GM12878 (cell line): Measurements from ENCODE around the gene SHH. TPM values are rescaled to one million over a fixed set of nuclear protein-coding genes. Genes with fewer than 3 reads are reported as not detected.

Experiments
- ATAC-seq: fragments of 200-7000 bp; cut with Tn5 transposase; 3 replicates; pipeline ENCODE4 v1.9.1; 2020; ENCODE audit warnings: mild to moderate bottlenecking, moderate library complexity
- BruUV-seq: library from RNA; stranded (reverse); fragments of 400-500 nt; replicated peaks from 2 replicates; lab custom pipeline; 2021; lab: Mats Ljungman, UMichigan
- CTCF ChIA-PET: fragments of 300-600 bp; sonication (Branson Sonifier 250); formaldehyde crosslinking; extraction: SDS; loops from one replicate; lab custom pipeline; 2021; ENCODE audit warnings: inconsistent platforms; lab: Yijun Ruan, JAX
- POLR2A ChIA-PET: fragments of 350-600 bp; formaldehyde crosslinking; extraction: SDS; loops from one replicate; lab custom pipeline; 2021; ENCODE audit warnings: inconsistent platforms; lab: Charles Lee
- RAD21 ChIA-PET: fragments of 300-600 bp; sonication (Branson Sonifier 250); formaldehyde crosslinking; loops from one replicate; lab custom pipeline; 2023; ENCODE audit warnings: antibody characterized with exemption; ENCODE audit not compliant: unreplicated experiment; lab: Charles Lee
- SMC1A ChIA-PET: fragments of 300-600 bp; sonication (Branson Sonifier 250); formaldehyde crosslinking; loops from one replicate; lab custom pipeline; 2023; ENCODE audit not compliant: unreplicated experiment, uncharacterized antibody; lab: Charles Lee
- DNase-seq: peaks from one replicate; pipeline ENCODE4 v3.0.0-alpha.2; 2011; ENCODE audit warnings: low read depth, low spot score
- FAIRE-seq: peaks from 3 replicates; lab custom pipeline; 2011; peaks lifted over from hg19 to GRCh38; lab: Jason Lieb, UNC
- H2AFZ ChIP-seq: 2 replicates; pipeline ENCODE4 v1.6.0; 2011; ENCODE audit warnings: low read depth, low read length, control low read depth; ENCODE audit not compliant: control insufficient read depth
- H3K27ac ChIP-seq: 2 replicates; pipeline ENCODE4 v1.5.1; 2011; ENCODE audit warnings: control low read depth; ENCODE audit not compliant: control insufficient read depth, insufficient read depth
- H3K27me3 ChIP-seq, 2 experiments: replicated peaks in 1 of 2; 2 replicates each; pipeline versions ENCODE4 v1.6.0 to v1.6.1; 2011; ENCODE audit warnings: low read length in 1 of 2; ENCODE audit not compliant: control insufficient read depth in 2 of 2, insufficient read depth in 2 of 2
- H3K36me3 ChIP-seq, 2 experiments: 2 replicates each; pipeline ENCODE4 v1.5.1; 2011; ENCODE audit warnings: low read length in 1 of 2; ENCODE audit not compliant: control insufficient read depth in 2 of 2, insufficient read depth in 2 of 2
- H3K4me1 ChIP-seq: 2 replicates; pipeline ENCODE4 v1.6.1; 2011; ENCODE audit warnings: mild to moderate bottlenecking, low read length, moderate library complexity, mixed read lengths; ENCODE audit not compliant: control insufficient read depth, insufficient read depth
- H3K4me2 ChIP-seq: 2 replicates; pipeline ENCODE4 v1.6.0; 2011; ENCODE audit warnings: control low read depth; ENCODE audit not compliant: control insufficient read depth, insufficient read depth
- H3K4me3 ChIP-seq: fragments of 200-600 bp; sonication (generic); 2 replicates; pipeline ENCODE4 v1.5.1; 2016
- H3K79me2 ChIP-seq: 2 replicates; pipeline ENCODE4 v1.6.0; 2011; ENCODE audit warnings: low read length; ENCODE audit not compliant: control insufficient read depth, insufficient read depth
- H3K9ac ChIP-seq: 2 replicates; pipeline ENCODE4 v1.8.0; 2011; ENCODE audit warnings: low read length, control low read depth, mixed read lengths; ENCODE audit not compliant: control insufficient read depth, insufficient read depth
- H3K9me3 ChIP-seq: replicated peaks from 3 replicates; pipeline ENCODE4 v1.5.1; 2011; ENCODE audit warnings: mild to moderate bottlenecking, low read length; ENCODE audit not compliant: control insufficient read depth, insufficient read depth
- H4K20me1 ChIP-seq: 2 replicates; pipeline ENCODE4 v1.6.0; 2011; ENCODE audit not compliant: control insufficient read depth, insufficient read depth
- E4F1 ChIP-seq: fragments of 450-650 bp; IDR thresholded peaks from 2 replicates; pipeline ENCODE4 v1.6.1; 2018; ENCODE audit warnings: borderline replicate concordance, mild to moderate bottlenecking; ENCODE audit not compliant: partially characterized antibody
- HDAC6 ChIP-seq: fragments of 200-600 bp; sonication (generic); IDR thresholded peaks from one replicate; pipeline ENCODE4 v1.8.0; 2017; ENCODE audit warnings: antibody characterized with exemption; ENCODE audit not compliant: unreplicated experiment
- HDGF ChIP-seq: fragments of 450-650 bp; IDR thresholded peaks from 2 replicates; pipeline ENCODE4 v1.6.1; 2016; ENCODE audit warnings: antibody characterized with exemption
- JUND ChIP-seq: IDR thresholded peaks from 2 replicates; pipeline ENCODE4 v1.6.1; 2012; ENCODE audit warnings: low read depth, mild to moderate bottlenecking, low read length, improper control_type of control experiment, moderate library complexity
- ZNF384 ChIP-seq: IDR thresholded peaks from 2 replicates; pipeline ENCODE4 v1.6.1; 2012; ENCODE audit warnings: low read depth, mild to moderate bottlenecking, low read length, improper control_type of control experiment, borderline replicate concordance
- ZNF622 ChIP-seq: fragments of 450-650 bp; IDR thresholded peaks from 2 replicates; pipeline ENCODE4 v1.6.1; 2017; ENCODE audit warnings: mild to moderate bottlenecking, inconsistent platforms
- WGBS: methylation state at CpG from one replicate; pipeline ENCODE4 v1.1.6; 2016; ENCODE audit warnings: low lambda C conversion rate; ENCODE audit not compliant: insufficient replicate concordance, insufficient coverage; ENCODE audit errors: missing lambda C conversion rate; 5-methylcytosine and 5-hydroxymethylcytosine counted together
- in situ Hi-C: fragments of 300-500 bp; cut with MboI; formaldehyde crosslinking; loops from 9 replicates; pipeline ENCODE4 v1.14.3; 2018; ENCODE audit warnings: mixed read lengths
- intact Hi-C: fragments of 100-400 bp; cut with micrococcal nuclease; formaldehyde crosslinking; loops from one replicate; pipeline ENCODE4 v1.14.2; 2022; ENCODE audit not compliant: unreplicated experiment
- polyA plus RNA-seq, 11 experiments: library from polyadenylated mRNA; depleted of rRNA in 4 of 11; unstranded in 6 of 11; stranded (reverse) in 5 of 11; fragments of >200 nt; fragmentation: Nextera tagmentation in 4 of 11; fragmentation: Illumina TruSeq in 1 of 11; extraction: Ambion mirVana in 4 of 11; extraction: Trizol in 1 of 11; gene quantifications; 1 replicate in 1 of 11; 2 replicates in 10 of 11; pipeline versions ENCODE4 v1.2.1 to v1.2.3, GENCODE V29; 2011 to 2016; ENCODE audit warnings: inconsistent platforms in 2 of 11, missing spikeins in 2 of 11, low read depth in 1 of 11
- total RNA-seq, 4 experiments: library from RNA; depleted of rRNA in 3 of 4; stranded (reverse); fragments of >200 nt in 3 of 4; fragmentation: Illumina TruSeq in 1 of 4; extraction: Trizol in 1 of 4; gene quantifications; 2 replicates each; pipeline versions ENCODE4 v1.2.1 to v1.2.3, GENCODE V29; 2013 to 2021

SHH gene
- total and polyA plus RNA-seq, 10 of the 15 experiments (the other 5 are each of a cell fraction or from before 2014, with no cell fraction given) = not detected

GRCh38 chr7:155834486-155835048 lies 22.3 kb upstream of the SHH start:
- Histone ChIP-seq H4K20me1 (no peaks in the 10 kb centered on the region), H3K9me3 (no peaks in the 10 kb centered on the region), H3K27me3 (peaks cover 0 to 1% of the 10 kb centered on the region in 2 experiments; a peak in 2 of 4 replicates), H2AFZ (no peak overlapping the region), H3K36me3 (no peaks in the 10 kb centered on the region), H3K4me1 (no peaks in the 10 kb centered on the region), H3K4me2 (no peak overlapping the region), H3K9ac (no peak overlapping the region), H3K27ac (no peak overlapping the region), H3K4me3 (no peak overlapping the region), H3K79me2 (no peaks in the 10 kb centered on the region)
- 18% methylated on average over 16 of the region's 16 CpGs for WGBS
- FAIRE-seq (no peak), DNase-seq (no peak), ATAC-seq (no peak)
- TF ChIP-seq HDAC6 = no peak
- TF ChIP-seq HDGF = no peak
- no peak for TF ChIP-seq JUND
- TF ChIP-seq ZNF384 = no peak
- no peak for TF ChIP-seq E4F1
- no peak for TF ChIP-seq ZNF622
- SMC1A ChIA-PET = no interaction called here
- POLR2A ChIA-PET = no interaction called here
- no TSS peak for BruUV-seq
- CTCF ChIA-PET = no interaction called here
- in situ Hi-C loops = no loop called here
- RAD21 ChIA-PET = no interaction called here
- intact Hi-C loops = no loop called here
